NCI-H2107 (cell line): ENCODE data around the gene CT45A3.
"Not testable (repeated sequence)": the region's sequence is repeated elsewhere in the genome, so short reads cannot be mapped to it uniquely, and the experiment has no call there.

Experiments used
- DNase-seq: peaks from one replicate; lab custom pipeline; 2025; lab: John Stamatoyannopoulos, UW

CT45A3 gene

GRCh38 chrX:135768091-135768490, at the start of gene CT45A3:
Gene CT45A3, minus strand, starts transcription at chrX:135768191. Its CDS starts 3,747 bp downstream, at chrX:135764444.
- DNase-seq = not testable (repeated sequence)

GRCh38 chrX:135802687-135803086, 34.7 kb upstream of the CT45A3 start, which contains the start of gene CT45A6:
Gene CT45A6, minus strand, starts transcription at chrX:135802787. Its CDS starts 3,794 bp downstream, at chrX:135798993.
- not testable (repeated sequence) for DNase-seq

GRCh38 chrX:135785403-135785802, 17.4 kb upstream of the CT45A3 start, which contains the start of gene CT45A5:
Gene CT45A5, minus strand, starts transcription at chrX:135785503. Its CDS starts 3,774 bp downstream, at chrX:135781729.
- DNase-seq = not testable (repeated sequence)

GRCh38 chrX:135744739-135745138, 23.3 kb downstream of the CT45A3 start:
- DNase-seq = not testable (repeated sequence)

- no peak for DNase-seq
Observed at GRCh38 chrX:135741192-135741715, 26.7 kb downstream of the CT45A3 start.

- no peak for DNase-seq
Observed at GRCh38 chrX:135740681-135741149, 27.3 kb downstream of the CT45A3 start.

GRCh38 chrX:135737366-135738071, 30.5 kb downstream of the CT45A3 start:
- DNase-seq = no peak

GRCh38 chrX:135734666-135735065, 33.3 kb downstream of the CT45A3 start:
- not testable (repeated sequence) for DNase-seq

GRCh38 chrX:135713795-135714194, 54.2 kb downstream of the CT45A3 start:
- no peak for DNase-seq

GRCh38 chrX:135713183-135713689, 54.8 kb downstream of the CT45A3 start, which contains the start of gene CT45A1:
Gene CT45A1, plus strand, starts transcription at chrX:135713639. Its CDS starts 5,302 bp downstream, at chrX:135718941.
- DNase-seq = not testable (repeated sequence)
